ENCODE data around the gene KCNK17. TPM values are rescaled to one million over a fixed set of nuclear protein-coding genes. Genes with fewer than 3 reads are reported as not detected.

Gene KCNK17
- polyA plus RNA-seq, 3 donors = not detected

GRCh38 chr6:39353698-39354315 lies 39.6 kb upstream of the KCNK17 start:
- H3K27me3 Mint-ChIP-seq (ENCODE audit: low read depth in 3 of 3) = peaks cover 0 to 3% (median 2%) of the 10 kb centered on the region in 3 donors
- peaks cover 0 to 1% (median 0%) of the 10 kb centered on the region in 7 donors for H3K9me3 Mint-ChIP-seq
- no peak overlapping the region for H3K27ac ChIP-seq (ENCODE audit: low read depth in 1 of 2, low read length in 2 of 2)
- TF ChIP-seq CTCF (IDR thresholded peaks at IDR 0.05) = no peak
- no peak overlapping the region for H3K9ac ChIP-seq (ENCODE audit: insufficient read depth, low read length, poor library complexity, severe bottlenecking)
- WGBS (ENCODE audit: insufficient coverage) = 96% methylated on average over 7 of the region's 7 CpGs
- no peak overlapping the region for H3K4me3 ChIP-seq (replicated peaks in 1 of 3; ENCODE audit: low read depth in 2 of 3, low read length in 3 of 3)
- H3K4me1 ChIP-seq (ENCODE audit: control insufficient read depth in 1 of 2, insufficient read depth in 2 of 2, low read length in 2 of 2) = no peaks in the 10 kb centered on the region
- H3K4me3 Mint-ChIP-seq = no peak overlapping the region
- no peaks in the 10 kb centered on the region for H4K20me1 ChIP-seq (ENCODE audit: insufficient read depth, low read length)
- H3K27ac Mint-ChIP-seq = no peak overlapping the region
- no peaks in the 10 kb centered on the region for H3K4me1 Mint-ChIP-seq
- no peaks in the 10 kb centered on the region for H3K36me3 ChIP-seq (replicated peaks in 1 of 2; ENCODE audit: control insufficient read depth in 1 of 2, insufficient read depth in 2 of 2, low read length in 2 of 2)
- intact Hi-C loops (cut with micrococcal nuclease) = no loop called here
- H3K36me3 Mint-ChIP-seq = no peaks in the 10 kb centered on the region
- no peaks in the 10 kb centered on the region for H3K27me3 ChIP-seq (ENCODE audit: control insufficient read depth in 2 of 2, insufficient read depth in 2 of 2, low read length in 2 of 2)
- H3K9me3 ChIP-seq (replicated peaks in 1 of 2; ENCODE audit: control insufficient read depth in 1 of 2, insufficient read depth in 1 of 2, low read length in 2 of 2) = no peaks in the 10 kb centered on the region
- no peaks in the 10 kb centered on the region for H3K79me2 ChIP-seq (ENCODE audit: insufficient read depth, low read length)
- DNase-seq = no peak
- H2AFZ ChIP-seq (ENCODE audit: insufficient read depth, low read depth, low read length, poor library complexity, severe bottlenecking) = no peak overlapping the region
- no peak overlapping the region for H3K4me2 ChIP-seq (replicated peaks; ENCODE audit: extremely low read depth, low read length, poor library complexity, severe bottlenecking)

- peaks cover 2% of the 10 kb centered on the region for H3K4me1 Mint-ChIP-seq
- H3K27me3 Mint-ChIP-seq (ENCODE audit: low read depth in 3 of 3) = peaks cover 1 to 4% (median 3%) of the 10 kb centered on the region in 3 donors
- H3K27ac ChIP-seq (ENCODE audit: low read depth in 1 of 2, low read length in 2 of 2) = no peak overlapping the region
- H3K79me2 ChIP-seq (ENCODE audit: insufficient read depth, low read length) = no peaks in the 10 kb centered on the region
- no peaks in the 10 kb centered on the region for H3K36me3 ChIP-seq (replicated peaks in 1 of 2; ENCODE audit: control insufficient read depth in 1 of 2, insufficient read depth in 2 of 2, low read length in 2 of 2)
- H3K4me3 ChIP-seq (replicated peaks in 1 of 3; ENCODE audit: low read depth in 2 of 3, low read length in 3 of 3) = no peak overlapping the region
- no peak overlapping the region for H3K4me2 ChIP-seq (replicated peaks; ENCODE audit: extremely low read depth, low read length, poor library complexity, severe bottlenecking)
- H3K27ac Mint-ChIP-seq = no peak overlapping the region
- peaks cover 0 to 1% (median 0%) of the 10 kb centered on the region in 7 donors for H3K9me3 Mint-ChIP-seq
- no peaks in the 10 kb centered on the region for H4K20me1 ChIP-seq (ENCODE audit: insufficient read depth, low read length)
- H3K4me1 ChIP-seq (ENCODE audit: control insufficient read depth in 1 of 2, insufficient read depth in 2 of 2, low read length in 2 of 2) = no peaks in the 10 kb centered on the region
- H3K27me3 ChIP-seq (ENCODE audit: control insufficient read depth in 2 of 2, insufficient read depth in 2 of 2, low read length in 2 of 2) = no peaks in the 10 kb centered on the region
- H2AFZ ChIP-seq (ENCODE audit: insufficient read depth, low read depth, low read length, poor library complexity, severe bottlenecking) = no peak overlapping the region
- no peaks in the 10 kb centered on the region for H3K36me3 Mint-ChIP-seq
- no peak for DNase-seq
- no peak overlapping the region for H3K9ac ChIP-seq (ENCODE audit: insufficient read depth, low read length, poor library complexity, severe bottlenecking)
- intact Hi-C loops (cut with micrococcal nuclease) = no loop called here
- H3K4me3 Mint-ChIP-seq = no peak overlapping the region
- 95% methylated on average over 4 of the region's 13 CpGs for WGBS (ENCODE audit: insufficient coverage)
- no peak for TF ChIP-seq CTCF (IDR thresholded peaks at IDR 0.05)
- no peaks in the 10 kb centered on the region for H3K9me3 ChIP-seq (replicated peaks in 1 of 2; ENCODE audit: control insufficient read depth in 1 of 2, insufficient read depth in 1 of 2, low read length in 2 of 2)
Observed at GRCh38 chr6:39350723-39351505, 36.7 kb upstream of the KCNK17 start.
